Measurements from ENCODE around the gene HELZ.

HELZ gene

DNA sequence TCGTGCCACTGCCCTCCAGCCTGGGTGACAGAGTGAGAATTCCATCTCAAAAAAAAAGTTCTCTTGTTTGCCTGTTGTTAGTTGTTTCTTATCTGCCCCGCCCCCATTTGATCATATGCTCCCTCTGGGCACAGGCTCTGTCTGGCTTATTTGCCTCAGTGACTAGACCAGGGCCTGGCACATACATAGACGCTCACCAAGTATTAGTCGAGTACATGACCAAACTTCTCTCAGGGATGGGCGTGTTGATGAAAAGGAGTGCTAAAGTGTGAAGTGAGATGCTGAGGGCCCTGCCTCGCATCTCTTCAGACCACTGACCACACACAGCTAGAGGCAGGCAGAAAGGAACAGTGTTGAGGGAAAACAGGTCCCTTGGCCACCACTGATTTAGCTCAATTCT, 3.3 kb upstream of the HELZ start:
- TF ChIP-seq, protein P1, sequence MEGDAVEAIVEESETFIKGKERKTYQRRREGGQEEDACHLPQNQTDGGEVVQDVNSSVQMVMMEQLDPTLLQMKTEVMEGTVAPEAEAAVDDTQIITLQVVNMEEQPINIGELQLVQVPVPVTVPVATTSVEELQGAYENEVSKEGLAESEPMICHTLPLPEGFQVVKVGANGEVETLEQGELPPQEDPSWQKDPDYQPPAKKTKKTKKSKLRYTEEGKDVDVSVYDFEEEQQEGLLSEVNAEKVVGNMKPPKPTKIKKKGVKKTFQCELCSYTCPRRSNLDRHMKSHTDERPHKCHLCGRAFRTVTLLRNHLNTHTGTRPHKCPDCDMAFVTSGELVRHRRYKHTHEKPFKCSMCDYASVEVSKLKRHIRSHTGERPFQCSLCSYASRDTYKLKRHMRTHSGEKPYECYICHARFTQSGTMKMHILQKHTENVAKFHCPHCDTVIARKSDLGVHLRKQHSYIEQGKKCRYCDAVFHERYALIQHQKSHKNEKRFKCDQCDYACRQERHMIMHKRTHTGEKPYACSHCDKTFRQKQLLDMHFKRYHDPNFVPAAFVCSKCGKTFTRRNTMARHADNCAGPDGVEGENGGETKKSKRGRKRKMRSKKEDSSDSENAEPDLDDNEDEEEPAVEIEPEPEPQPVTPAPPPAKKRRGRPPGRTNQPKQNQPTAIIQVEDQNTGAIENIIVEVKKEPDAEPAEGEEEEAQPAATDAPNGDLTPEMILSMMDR (conservative IDR thresholded peaks at IDR 0.05; ENCODE audit: low read depth, low read length) = no peak
- DNase-seq (ENCODE audit: low read depth) = no peak
- no peak overlapping the region for H3K4me3 ChIP-seq (ENCODE audit: low read length)

DNA sequence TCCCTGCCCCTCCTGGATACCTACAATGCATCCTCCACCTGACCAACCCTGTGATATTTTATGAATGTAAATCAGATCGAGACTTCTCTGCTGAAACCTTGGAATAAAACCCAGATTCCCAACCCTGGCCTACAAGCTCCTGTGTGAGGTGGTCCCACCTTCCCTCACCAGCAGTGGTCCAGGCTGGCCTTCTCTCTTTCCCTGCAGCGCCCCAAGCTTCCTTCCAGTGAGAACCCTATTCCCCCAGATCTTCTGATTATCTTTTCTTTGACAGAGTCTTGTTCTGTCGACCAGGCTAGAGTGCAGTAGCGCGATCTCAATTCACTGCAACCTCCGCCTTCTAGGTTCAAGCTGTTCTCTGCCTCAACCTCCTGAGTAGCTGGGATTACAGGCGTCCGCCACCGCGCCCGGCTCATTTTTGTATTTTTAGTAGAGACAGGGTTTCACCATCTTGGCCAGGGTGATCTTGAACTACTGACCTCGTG, 2.5 kb upstream of the HELZ start:
- no peak for DNase-seq (ENCODE audit: low read depth)
- TF ChIP-seq, protein P1 (conservative IDR thresholded peaks at IDR 0.05; ENCODE audit: low read depth, low read length) = no peak
- H3K4me3 ChIP-seq (ENCODE audit: low read length) = no peak overlapping the region

DNA sequence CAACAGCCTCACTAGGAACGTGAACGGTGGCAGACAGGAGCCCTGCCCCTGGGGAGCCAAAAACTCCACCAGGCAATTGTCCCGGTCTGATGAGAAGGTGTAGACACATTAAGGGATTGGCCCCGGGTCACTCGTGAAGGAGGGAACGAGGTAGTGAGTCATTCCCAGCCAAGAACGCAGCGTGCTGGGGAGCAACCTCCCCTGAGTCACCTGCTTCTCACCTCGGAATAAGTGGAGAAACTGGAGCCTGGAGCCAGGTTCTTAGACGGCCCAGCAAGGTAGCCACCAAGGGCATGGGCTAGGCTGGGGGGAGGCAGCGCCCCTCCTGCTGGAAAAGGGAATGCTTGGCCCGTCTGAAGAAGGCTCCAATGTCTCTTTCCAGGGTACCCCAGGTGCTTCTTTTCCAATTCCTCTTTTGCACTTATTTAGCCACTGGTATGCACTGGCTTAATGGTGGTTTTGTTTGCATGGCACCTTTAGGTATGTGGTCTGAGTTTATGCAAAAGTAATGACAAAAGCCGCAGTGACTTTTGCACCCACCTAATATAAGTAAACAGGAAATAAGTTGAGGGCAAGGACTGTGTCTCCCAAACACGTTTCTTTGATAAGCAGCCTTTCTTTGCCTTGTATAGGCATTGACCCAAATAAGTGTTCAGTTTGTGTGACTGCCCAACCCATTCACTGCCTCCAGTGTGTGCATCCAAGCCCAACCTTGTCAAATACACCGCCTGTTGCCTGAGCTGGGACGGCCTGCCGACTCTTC, 1.8 kb upstream of the HELZ start:
- peak overlapping the region; percentile 84 for H3K4me3 ChIP-seq (ENCODE audit: low read length)
- peak; percentile 91 for DNase-seq (ENCODE audit: low read depth)
- TF ChIP-seq, protein P1 (conservative IDR thresholded peaks at IDR 0.05; ENCODE audit: low read depth, low read length) = peak; percentile 2

DNA sequence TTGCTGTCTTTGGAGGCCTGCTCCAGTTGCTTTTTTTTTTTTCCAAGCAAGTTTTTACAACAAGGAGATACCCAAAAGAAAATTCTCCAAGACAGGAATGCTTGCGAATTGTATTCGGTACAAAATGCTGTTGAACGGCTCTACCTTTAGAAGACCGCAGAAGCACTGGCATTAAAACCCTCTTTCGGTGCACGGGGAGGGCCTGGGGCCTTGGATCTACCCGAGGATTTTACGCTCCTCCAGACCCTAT, 1.3 kb upstream of the HELZ start:
- TF ChIP-seq, protein P1 (conservative IDR thresholded peaks at IDR 0.05; ENCODE audit: low read depth, low read length) = no peak
- peak overlapping the region; percentile 84 for H3K4me3 ChIP-seq (ENCODE audit: low read length)
- no peak for DNase-seq (ENCODE audit: low read depth)

DNA sequence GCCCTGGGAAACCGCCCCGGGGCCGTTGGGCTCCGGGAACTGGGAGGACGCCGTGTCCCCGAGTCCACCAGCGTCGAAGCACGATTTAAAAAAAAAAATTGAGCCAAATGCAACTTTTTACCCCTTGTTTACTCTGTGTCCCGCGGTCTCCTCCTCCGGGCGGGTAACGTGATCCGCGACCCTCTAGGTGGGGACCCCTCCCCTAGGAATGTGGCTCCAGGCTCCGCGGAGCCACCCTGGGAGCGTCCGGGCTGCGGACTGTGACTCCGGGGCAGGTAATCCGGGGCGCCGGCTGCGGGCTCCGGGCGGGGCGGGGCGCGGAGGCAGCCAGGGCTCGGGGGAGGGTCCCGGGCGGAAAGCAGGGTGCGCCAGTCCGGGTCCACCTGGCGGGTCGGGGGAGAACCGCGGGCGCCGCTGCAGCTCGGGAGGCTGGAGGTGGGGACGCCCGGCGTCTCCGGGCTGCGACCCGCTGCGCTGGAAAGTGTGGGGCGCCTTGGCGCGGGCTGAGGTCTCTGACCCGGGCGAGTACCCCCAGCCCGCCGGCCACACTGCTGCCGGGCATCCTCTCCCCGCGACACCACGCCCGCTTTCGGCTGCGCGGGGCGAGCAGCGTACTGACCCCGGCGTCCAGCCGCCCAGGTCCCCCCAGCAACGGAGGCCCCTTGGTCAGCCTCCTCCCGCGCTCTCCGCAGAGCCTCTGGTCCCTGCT, 852 bp upstream of the HELZ start:
- peak overlapping the region; percentile 84 for H3K4me3 ChIP-seq (ENCODE audit: low read length)
- DNase-seq (ENCODE audit: low read depth) = no peak
- TF ChIP-seq, protein P1 (conservative IDR thresholded peaks at IDR 0.05; ENCODE audit: low read depth, low read length) = peak; percentile 3

DNA sequence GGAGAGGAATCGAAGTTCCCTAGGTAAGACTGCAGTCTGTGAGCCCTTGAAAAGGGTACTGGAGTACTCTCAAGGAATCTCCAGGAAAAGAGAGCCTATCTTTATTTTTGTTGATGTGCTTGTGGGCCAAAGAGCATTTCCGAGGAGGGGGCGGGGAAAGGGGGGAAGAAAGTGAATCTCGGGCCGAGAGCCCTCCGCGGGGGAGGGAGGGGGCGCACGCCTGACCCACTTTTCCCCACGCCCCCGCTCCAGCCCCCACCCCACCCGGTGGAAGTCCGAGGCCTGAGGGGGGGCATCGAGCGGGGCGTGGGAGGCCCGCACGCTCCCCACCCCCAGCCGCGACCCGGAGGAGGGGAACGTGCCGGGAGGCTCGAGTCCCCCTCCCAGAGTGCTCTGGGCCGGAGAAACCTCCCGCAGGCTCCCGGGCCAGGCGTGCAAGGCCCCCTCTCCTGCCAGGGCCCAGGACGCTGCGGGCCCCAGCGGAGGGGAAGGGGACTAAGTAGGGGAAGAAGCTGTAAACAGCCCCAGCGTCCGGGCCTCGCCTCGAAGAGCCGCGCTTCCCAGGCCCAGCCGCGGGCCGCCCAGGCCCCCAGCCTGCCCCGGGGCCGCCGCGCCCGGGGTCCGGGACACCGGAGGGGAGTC, 444 bp downstream of the HELZ start:
- DNase-seq (ENCODE audit: low read depth) = no peak
- peak overlapping the region; percentile 84 for H3K4me3 ChIP-seq (ENCODE audit: low read length)
- TF ChIP-seq, protein P1 (conservative IDR thresholded peaks at IDR 0.05; ENCODE audit: low read depth, low read length) = no peak
